Stimulated activated effector memory CD8-positive, alpha-beta T cell treated with anti-CD3 and anti-CD28 coated beads, Interleukin-12 subunit alpha, Interleukin-12 subunit beta, amount 100 ng/mL, for 72 hours (primary cell): ENCODE measurements around the gene SH3RF3.

ENCODE experiments used
- ATAC-seq: fragments of 150-1000 bp; cut with Tn5 transposase; 2 replicates; pipeline ENCODE4 v1.10.0; 2021
- DNase-seq, 2 donors: peaks; one replicate each; pipeline ENCODE4 v3.0.0; 2021 to 2022; ENCODE audit warnings: low spot score in 2 of 2
- H3K27ac Mint-ChIP-seq: one replicate; pipeline ENCODE4 v1.8.0; 2022; ENCODE audit warnings: mild to moderate bottlenecking, mixed read lengths
- H3K36me3 Mint-ChIP-seq: one replicate; pipeline ENCODE4 v1.8.0; 2022; ENCODE audit warnings: mild to moderate bottlenecking, mixed read lengths
- H3K4me1 Mint-ChIP-seq: one replicate; pipeline ENCODE4 v1.8.0; 2022; ENCODE audit warnings: mixed read lengths
- H3K4me3 Mint-ChIP-seq: one replicate; pipeline ENCODE4 v1.8.0; 2022; ENCODE audit warnings: mild to moderate bottlenecking, mixed read lengths
- H3K9me3 Mint-ChIP-seq: one replicate; pipeline ENCODE4 v1.8.0; 2022; ENCODE audit warnings: mixed read lengths

The SH3RF3 gene

GRCh38 chr2:109186656-109187250 lies 57.7 kb downstream of the SH3RF3 start:
- ATAC-seq: no peak
- H3K9me3 Mint-ChIP-seq: no peaks in the 10 kb centered on the region
- no peak overlapping the region for H3K4me3 Mint-ChIP-seq
- no peaks in the 10 kb centered on the region for H3K4me1 Mint-ChIP-seq
- no peak overlapping the region for H3K27ac Mint-ChIP-seq
- no peak for DNase-seq
- no peaks in the 10 kb centered on the region for H3K36me3 Mint-ChIP-seq

GRCh38 chr2:109187711-109188495 lies 58.9 kb downstream of the SH3RF3 start:
- no peaks in the 10 kb centered on the region for H3K9me3 Mint-ChIP-seq
- H3K4me1 Mint-ChIP-seq: no peaks in the 10 kb centered on the region
- no peak overlapping the region for H3K4me3 Mint-ChIP-seq
- H3K36me3 Mint-ChIP-seq: no peaks in the 10 kb centered on the region
- no peak for DNase-seq
- no peak overlapping the region for H3K27ac Mint-ChIP-seq
- no peak for ATAC-seq

- Mint-ChIP-seq H3K36me3 (no peaks in the 10 kb centered on the region), H3K4me1 (no peaks in the 10 kb centered on the region), H3K4me3 (no peak overlapping the region), H3K27ac (no peak overlapping the region), H3K9me3 (no peaks in the 10 kb centered on the region)
- no peak for ATAC-seq
- DNase-seq: no peak
Measured at GRCh38 chr2:109188496-109188890, 59.5 kb downstream of the SH3RF3 start.

DNA sequence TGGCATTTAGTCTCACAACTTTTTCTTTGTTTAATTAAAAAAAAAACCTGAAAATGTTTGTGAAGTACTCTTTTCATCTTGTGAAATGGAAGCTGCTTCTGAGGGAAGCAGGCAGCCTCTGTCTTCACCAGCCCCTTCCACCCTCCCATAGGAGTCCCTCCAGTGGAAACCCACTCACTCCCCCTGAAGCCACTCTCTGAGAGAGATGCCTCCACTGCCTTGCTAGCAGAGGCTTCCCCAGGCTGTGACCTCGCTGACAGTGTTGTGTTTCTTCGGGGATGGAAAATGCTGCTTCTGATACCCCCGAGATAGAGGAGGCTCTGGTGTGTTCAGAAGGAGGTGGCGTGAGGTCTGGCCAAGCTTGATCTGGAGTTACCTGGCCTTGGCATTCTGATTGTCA lies 59.9 kb downstream of the SH3RF3 start:
- Mint-ChIP-seq H3K27ac (no peak overlapping the region), H3K9me3 (no peaks in the 10 kb centered on the region), H3K4me1 (no peaks in the 10 kb centered on the region), H3K4me3 (no peak overlapping the region), H3K36me3 (no peaks in the 10 kb centered on the region)
- DNase-seq (no peak), ATAC-seq (no peak)

GRCh38 chr2:109189751-109190150 lies 60.7 kb downstream of the SH3RF3 start:
- H3K27ac Mint-ChIP-seq: no peak overlapping the region
- H3K4me3 Mint-ChIP-seq: no peak overlapping the region
- ATAC-seq (no peak), DNase-seq (no peak)
- H3K36me3 Mint-ChIP-seq: no peaks in the 10 kb centered on the region
- no peaks in the 10 kb centered on the region for H3K4me1 Mint-ChIP-seq
- H3K9me3 Mint-ChIP-seq: no peaks in the 10 kb centered on the region

- no peak for ATAC-seq
Measured at GRCh38 chr2:109193807-109194619, 65.0 kb downstream of the SH3RF3 start.

GRCh38 chr2:109194620-109194937 lies 65.6 kb downstream of the SH3RF3 start:
- Mint-ChIP-seq H3K36me3 (no peaks in the 10 kb centered on the region), H3K4me3 (no peak overlapping the region), H3K4me1 (no peaks in the 10 kb centered on the region), H3K27ac (no peak overlapping the region), H3K9me3 (no peaks in the 10 kb centered on the region)
- ATAC-seq: no peak
- no peak for DNase-seq

More at GRCh38 chr2:109193807-109194619, 65.0 kb downstream of the SH3RF3 start:
- no peak for DNase-seq
- Mint-ChIP-seq H3K4me3 (no peak overlapping the region), H3K27ac (no peak overlapping the region), H3K9me3 (no peaks in the 10 kb centered on the region), H3K4me1 (no peaks in the 10 kb centered on the region), H3K36me3 (no peaks in the 10 kb centered on the region)

- Mint-ChIP-seq H3K36me3 (no peaks in the 10 kb centered on the region), H3K4me1 (no peaks in the 10 kb centered on the region), H3K9me3 (no peaks in the 10 kb centered on the region), H3K27ac (no peak overlapping the region), H3K4me3 (no peak overlapping the region)
- DNase-seq: no peak
- no peak for ATAC-seq
Measured at GRCh38 chr2:109195193-109196045, 66.4 kb downstream of the SH3RF3 start.

GRCh38 chr2:109196081-109196875 lies 67.3 kb downstream of the SH3RF3 start:
- ATAC-seq (no peak), DNase-seq (no peak)
- Mint-ChIP-seq H3K36me3 (no peaks in the 10 kb centered on the region), H3K9me3 (no peaks in the 10 kb centered on the region), H3K4me1 (no peaks in the 10 kb centered on the region), H3K4me3 (no peak overlapping the region), H3K27ac (no peak overlapping the region)

DNA sequence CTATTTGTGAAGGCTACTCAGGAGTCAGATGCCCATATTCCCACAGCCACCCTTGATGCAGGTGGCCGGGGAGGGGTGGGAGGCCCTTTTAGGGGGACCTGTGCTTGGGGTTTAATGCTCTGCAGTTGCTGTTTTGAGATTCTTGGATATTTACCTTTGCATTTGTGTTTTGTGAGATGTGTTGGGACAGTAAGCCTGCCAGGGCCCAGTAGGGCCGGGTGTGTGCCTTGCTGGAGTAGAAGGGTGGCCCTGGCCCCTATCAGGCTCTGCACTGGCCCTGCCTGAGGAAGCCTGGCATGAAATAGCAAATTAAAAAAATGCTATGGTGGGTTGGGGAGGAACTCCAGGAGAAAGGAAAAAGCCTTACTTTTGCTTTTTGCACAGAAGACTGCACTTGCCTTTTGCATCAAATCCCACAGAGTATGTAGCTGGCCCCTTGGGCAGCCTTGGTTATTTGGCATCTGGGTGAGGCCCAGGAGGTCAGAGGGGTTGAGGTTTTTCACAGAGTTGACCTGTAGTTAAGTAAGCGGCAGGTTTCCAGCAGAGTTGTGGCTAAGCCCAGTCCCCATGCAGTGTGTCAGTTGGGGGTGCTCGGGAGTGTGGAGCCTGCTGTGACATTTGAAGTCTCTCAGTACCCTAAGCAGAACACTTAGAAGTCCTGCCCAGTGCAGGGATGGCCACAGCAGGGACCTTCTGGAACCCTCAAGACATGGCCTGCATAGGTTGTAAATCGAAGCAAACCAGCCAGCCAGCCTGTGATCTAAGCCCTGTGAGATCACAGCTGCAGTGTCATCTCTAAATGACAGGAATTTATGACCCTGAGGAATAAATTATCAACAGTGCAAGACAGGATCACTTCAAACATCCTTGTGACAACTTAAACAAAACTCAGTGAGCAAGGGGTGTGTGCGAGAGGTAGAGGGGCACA lies 68.8 kb downstream of the SH3RF3 start:
- no peaks in the 10 kb centered on the region for H3K4me1 Mint-ChIP-seq
- H3K27ac Mint-ChIP-seq: no peak overlapping the region
- no peak overlapping the region for H3K4me3 Mint-ChIP-seq
- H3K9me3 Mint-ChIP-seq: no peaks in the 10 kb centered on the region
- H3K36me3 Mint-ChIP-seq: no peaks in the 10 kb centered on the region
- DNase-seq: no peak
- no peak for ATAC-seq

GRCh38 chr2:109199790-109200189 lies 70.8 kb downstream of the SH3RF3 start:
- no peak overlapping the region for H3K27ac Mint-ChIP-seq
- H3K36me3 Mint-ChIP-seq: no peaks in the 10 kb centered on the region
- H3K4me3 Mint-ChIP-seq: no peak overlapping the region
- DNase-seq: no peak
- peaks cover 6% of the 10 kb centered on the region for H3K4me1 Mint-ChIP-seq
- H3K9me3 Mint-ChIP-seq: no peaks in the 10 kb centered on the region
- ATAC-seq: no peak

GRCh38 chr2:109200616-109201464 lies 71.8 kb downstream of the SH3RF3 start:
- DNase-seq: no peak
- H3K27ac Mint-ChIP-seq: peak overlapping the region; percentile 17

More at GRCh38 chr2:109200616-109201464, 71.8 kb downstream of the SH3RF3 start:
- no peaks in the 10 kb centered on the region for H3K36me3 Mint-ChIP-seq
- no peaks in the 10 kb centered on the region for H3K9me3 Mint-ChIP-seq
- no peak for ATAC-seq
- peaks cover 10% of the 10 kb centered on the region for H3K4me1 Mint-ChIP-seq
- H3K4me3 Mint-ChIP-seq: no peak overlapping the region
